Left hindlimb (tissue), 1 donor: ENCODE results near the gene TSPAN11.
"Not testable (repeated sequence)": the region's sequence is repeated elsewhere in the genome, so short reads cannot be mapped to it uniquely, and the experiment has no call there.

Experiments
- DNase-seq: peaks from one replicate; pipeline ENCODE4 v3.0.0-alpha.2; 2018

The TSPAN11 gene

GRCh38 chr12:31021181-31021580 lies 94.6 kb downstream of the TSPAN11 start:
- DNase-seq, result no peak

DNA sequence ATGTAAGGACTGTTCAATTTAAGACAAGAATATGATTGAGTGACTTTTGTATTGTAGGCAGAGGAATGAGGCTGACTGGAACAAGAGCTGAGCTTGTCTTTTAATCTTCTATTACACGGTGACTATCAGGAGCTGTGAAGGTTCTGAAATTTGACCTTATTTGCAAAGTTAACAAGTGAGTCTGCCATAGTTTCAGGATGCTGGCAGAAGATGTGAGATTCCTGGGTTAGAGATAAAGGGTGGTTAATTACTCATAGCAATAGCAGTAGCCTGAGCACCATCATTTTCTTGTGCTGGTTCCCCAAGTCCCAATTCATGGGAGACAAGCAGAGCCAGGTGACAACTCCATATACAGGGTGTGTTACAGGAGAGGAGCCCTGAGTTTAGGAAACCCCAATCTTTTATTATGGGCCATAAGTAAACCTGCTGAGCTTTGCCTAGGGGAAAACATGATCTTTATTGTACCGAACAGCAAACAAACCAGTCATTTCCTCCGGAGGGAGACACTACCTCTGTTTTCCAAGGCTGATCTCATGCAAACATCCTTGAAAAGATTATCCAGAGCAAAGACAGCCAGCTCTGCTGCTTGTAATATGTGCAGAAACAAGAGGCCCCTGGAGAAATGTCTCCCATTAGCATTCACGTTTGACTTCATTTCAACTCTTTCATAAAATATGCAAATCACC lies 95.4 kb downstream of the TSPAN11 start:
- DNase-seq, result no peak

GRCh38 chr12:31023271-31023724 lies 96.8 kb downstream of the TSPAN11 start:
- DNase-seq, result no peak

GRCh38 chr12:31026202-31026601 lies 99.7 kb downstream of the TSPAN11 start:
- no peak for DNase-seq

GRCh38 chr12:31027006-31027405 lies 100.5 kb downstream of the TSPAN11 start:
- DNase-seq, result not testable (repeated sequence)

DNA sequence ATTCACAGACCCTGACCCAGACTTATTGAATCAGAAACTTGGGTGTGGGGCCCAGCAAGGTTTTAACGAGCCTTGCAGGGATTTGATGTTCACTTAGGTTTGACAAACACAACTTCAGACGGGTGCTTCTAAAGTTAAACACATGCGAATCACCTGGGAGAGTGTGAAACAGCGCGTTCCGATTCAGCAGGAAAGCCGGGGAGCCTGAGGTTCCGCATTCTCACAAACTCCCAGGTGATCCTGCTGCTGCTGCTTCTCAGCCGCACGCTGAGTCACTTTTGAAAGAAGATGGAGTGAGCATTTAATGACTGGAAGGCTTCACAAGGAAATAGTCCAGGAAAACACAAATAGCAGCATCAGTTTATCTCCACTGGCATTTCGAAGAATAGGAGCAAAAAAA lies 102.9 kb downstream of the TSPAN11 start:
- DNase-seq, result no peak

DNA sequence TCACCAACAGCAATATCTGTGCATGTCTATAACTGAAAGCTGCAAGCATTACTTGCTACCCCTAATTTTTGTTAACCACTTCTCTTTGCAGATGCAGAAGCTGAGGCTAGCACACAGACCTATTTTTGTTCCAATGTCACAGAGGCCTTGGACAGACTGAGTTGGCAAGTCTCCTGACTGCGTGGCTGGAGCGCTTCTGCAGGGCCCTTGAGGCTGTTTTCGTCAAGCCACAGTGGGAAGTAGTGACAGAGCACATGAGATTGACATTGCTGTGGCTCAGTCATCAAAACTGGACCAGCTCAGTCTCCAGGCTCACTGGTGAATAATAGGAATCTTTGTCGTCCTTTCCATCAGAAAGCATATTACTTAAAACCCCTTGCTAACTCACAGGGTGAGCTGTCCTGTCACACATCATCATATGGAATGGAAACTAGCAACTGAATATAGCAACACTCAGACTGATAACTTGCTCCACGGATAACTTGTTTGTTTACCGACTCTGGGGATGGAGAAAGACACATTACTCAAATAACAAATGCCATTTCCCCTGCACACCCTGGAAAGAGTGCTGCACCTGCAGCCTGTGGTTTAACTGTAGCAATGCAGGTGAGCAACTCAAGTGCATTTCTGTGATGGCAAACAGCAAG lies 103.5 kb downstream of the TSPAN11 start:
- DNase-seq, result no peak

GRCh38 chr12:31031951-31032335 lies 105.4 kb downstream of the TSPAN11 start:
- DNase-seq, result no peak

DNA sequence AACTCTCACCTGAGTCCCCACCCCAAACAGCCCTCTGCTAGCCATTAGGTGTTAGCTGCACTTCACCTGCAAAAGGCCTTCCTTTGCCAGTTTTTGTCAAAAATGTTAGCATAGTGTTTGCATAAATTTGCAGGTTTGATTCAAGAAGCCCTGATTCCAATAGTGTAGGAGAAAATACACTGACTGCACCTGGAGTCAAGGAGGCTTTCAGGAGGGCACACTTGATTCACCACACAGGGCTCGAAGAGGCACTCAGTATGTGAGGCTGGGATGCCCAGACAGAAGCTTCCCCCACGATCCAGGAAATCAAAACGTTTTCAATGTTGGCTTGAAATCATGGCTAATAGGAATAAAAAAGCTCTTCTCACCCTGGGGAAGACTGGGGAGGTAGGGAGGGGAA lies 106.6 kb downstream of the TSPAN11 start:
- DNase-seq, result no peak

- DNase-seq, result no peak
Measured at GRCh38 chr12:31033681-31034080, 107.1 kb downstream of the TSPAN11 start.

- no peak for DNase-seq
Measured at GRCh38 chr12:31034372-31034771, 107.8 kb downstream of the TSPAN11 start.

DNA sequence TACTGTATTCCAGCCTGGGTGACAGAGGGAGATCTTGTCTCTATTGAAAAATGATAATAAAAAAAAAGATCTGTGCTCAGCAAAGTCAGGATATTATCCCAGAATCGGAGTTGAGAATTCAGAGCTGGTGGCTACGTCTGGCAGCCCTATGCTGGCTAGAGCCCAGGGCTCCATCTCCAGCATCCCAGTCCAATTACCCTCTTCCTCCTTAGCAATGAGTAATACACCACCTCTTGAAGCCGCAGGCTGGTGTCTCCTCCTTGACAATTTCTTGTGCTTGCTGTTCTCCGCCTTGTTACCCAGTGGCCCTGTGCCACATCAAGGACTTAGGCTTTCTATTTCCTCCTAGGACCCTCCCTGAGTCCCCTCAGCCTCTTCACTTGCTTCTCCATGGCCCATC lies 108.7 kb downstream of the TSPAN11 start:
- DNase-seq, result no peak

DNA sequence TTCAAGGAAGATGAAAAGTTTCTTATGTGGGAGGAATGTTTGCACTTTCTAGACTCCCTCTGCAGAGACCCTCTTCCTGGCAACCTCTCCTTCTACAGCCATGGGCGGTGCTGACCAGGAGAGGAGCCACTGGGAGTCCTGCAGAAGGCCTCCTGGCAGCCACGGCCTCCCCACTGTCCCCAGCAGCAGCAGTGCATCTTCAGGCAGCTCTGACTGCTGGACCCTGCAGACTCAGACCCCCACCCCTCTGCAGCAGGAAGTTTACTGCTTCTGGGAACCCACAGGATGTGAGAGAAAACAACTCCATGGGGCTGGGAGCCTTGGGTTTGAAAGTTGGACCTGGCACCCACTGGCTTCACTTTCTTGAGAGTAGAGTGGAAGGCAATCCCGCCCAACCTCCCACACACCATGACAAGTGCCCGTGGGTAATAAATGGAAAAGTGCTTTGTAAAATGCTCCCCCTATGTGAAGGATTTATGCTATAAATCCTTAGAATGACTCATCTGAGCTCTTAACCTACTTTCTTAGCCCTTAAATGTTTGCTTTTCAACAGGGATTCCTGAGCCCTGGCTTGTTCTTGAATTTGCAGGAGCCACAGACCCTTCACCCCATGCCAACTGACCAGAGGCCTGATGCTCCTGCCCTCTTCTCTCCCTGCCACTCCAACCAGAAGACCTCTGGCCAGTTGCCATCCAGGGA lies 109.6 kb downstream of the TSPAN11 start:
- no peak for DNase-seq

GRCh38 chr12:31037028-31037427 lies 110.5 kb downstream of the TSPAN11 start:
- no peak for DNase-seq

- DNase-seq, result no peak
Measured at GRCh38 chr12:31037931-31038330, 111.4 kb downstream of the TSPAN11 start.

DNA sequence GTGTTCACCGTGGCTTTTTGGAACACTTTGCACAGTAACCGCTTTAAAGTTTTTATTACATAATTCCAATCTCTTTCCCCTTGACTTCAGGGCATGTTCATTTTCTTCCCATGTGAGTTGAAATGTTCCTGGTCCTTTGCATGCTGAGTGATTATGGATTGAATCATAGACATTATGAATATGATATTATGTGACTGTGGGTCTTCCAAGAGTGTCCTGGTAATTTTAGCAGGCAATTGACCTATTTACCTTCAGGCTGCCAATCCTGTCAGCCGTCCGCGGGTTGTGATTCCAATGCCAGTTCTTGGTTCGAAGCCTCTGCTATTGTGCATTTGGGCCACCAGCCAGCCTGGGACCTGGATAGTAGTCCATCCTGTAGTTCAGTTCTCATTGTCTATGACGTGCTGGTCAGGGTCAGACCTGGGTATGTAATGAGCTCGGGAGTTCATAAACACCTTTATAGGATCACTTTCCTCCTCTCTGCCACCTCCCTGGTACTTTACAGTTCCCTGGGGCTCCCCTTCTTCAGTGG lies 114.6 kb downstream of the TSPAN11 start:
- no peak for DNase-seq
